ENCODE results near the gene PNMA8C. TPM values are rescaled to one million over a fixed set of nuclear protein-coding genes. Genes with fewer than 3 reads are reported as not detected.
A peak's percentile ranks its signal among the peaks of the same experiment; 100 is the strongest.

PNMA8C gene
- polyA plus RNA-seq, 1 donor (not counting 4 experiments of a cell fraction or from before 2014, with no cell fraction given): not detected

DNA sequence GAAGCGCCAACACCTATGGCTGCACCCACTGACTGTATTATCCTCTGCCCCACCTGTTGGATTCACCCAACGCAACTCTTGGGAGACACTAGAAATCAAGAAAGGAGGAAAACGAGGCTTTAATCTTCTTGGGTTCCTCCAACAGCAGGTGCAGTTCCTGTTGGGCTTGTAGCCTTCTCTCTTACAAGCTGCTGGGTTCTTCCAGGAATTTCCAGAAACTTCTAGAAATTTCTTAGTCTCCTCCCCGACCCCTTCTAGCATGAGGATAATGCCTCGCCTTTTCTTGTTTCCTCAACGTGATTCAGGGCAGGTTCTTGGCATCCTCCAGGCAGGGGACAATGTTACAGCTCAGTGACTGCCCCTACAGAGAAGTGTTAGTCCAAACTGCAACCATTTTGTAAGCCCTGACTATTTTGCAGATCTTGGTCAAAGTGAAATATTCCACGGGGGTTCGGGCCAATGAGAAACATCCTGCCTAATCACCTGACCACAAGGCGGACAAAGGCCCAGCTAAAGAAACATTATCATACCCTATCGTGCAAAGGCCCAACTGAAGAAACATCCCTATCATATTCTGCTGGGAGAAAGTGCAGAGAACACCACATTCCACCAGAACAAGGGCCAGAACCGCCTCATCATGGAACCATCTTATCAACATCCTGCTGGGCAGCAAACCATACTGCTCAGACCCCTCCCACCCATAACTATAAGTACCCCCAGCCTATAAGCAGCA lies 43.2 kb upstream of the PNMA8C start:
- Histone ChIP-seq H3K36me3 (ENCODE audit: control insufficient read depth in 2 of 2, extremely low read depth in 1 of 2, insufficient read depth in 2 of 2, low read length in 2 of 2) (no peaks in the 10 kb centered on the region), H3K9me3 (ENCODE audit: control insufficient read depth, low read depth, low read length) (no peaks in the 10 kb centered on the region), H3K9me1 (ENCODE audit: control insufficient read depth, extremely low read depth, insufficient read depth, low read length) (no peaks in the 10 kb centered on the region), H4K20me1 (ENCODE audit: control insufficient read depth, extremely low read depth, insufficient read depth, low read length) (no peaks in the 10 kb centered on the region), H3K9ac (ENCODE audit: control insufficient read depth, extremely low read depth, insufficient read depth, low read length) (no peak overlapping the region), H3K79me2 (ENCODE audit: control insufficient read depth, insufficient read depth, low read length) (no peaks in the 10 kb centered on the region), H3K27me3 (ENCODE audit: control insufficient read depth, extremely low read depth, insufficient read depth, low read length) (no peaks in the 10 kb centered on the region), H2AFZ (ENCODE audit: control insufficient read depth, low read length) (no peak overlapping the region), H3K4me1 (ENCODE audit: control insufficient read depth, extremely low read depth, insufficient read depth, low read length) (peaks cover 11% of the 10 kb centered on the region), H3K4me2 (ENCODE audit: control insufficient read depth, extremely low read depth, insufficient read depth, low read depth, low read length) (peak overlapping the region; percentile 52), H3K4me3 (ENCODE audit: control insufficient read depth in 2 of 3, extremely low read depth in 1 of 3, insufficient read depth in 2 of 3, low read depth in 1 of 3, low read length in 3 of 3) (peak overlapping the region in 1 of 3 experiments; percentile 34), H3K27ac (ENCODE audit: control insufficient read depth, insufficient read depth, low read length) (no peak overlapping the region)
- FAIRE-seq (no peak), DNase-seq (ENCODE audit: low read depth, low spot score) (no peak)
- dilution Hi-C loops (cut with MboI; ENCODE audit: extremely low pct_ligation_motif_present, low sequenced_read_pairs): no loop called here
- TF ChIP-seq EZH2 (IDR thresholded peaks at IDR 0.05; ENCODE audit: low read length): no peak
- TF ChIP-seq, protein P1, sequence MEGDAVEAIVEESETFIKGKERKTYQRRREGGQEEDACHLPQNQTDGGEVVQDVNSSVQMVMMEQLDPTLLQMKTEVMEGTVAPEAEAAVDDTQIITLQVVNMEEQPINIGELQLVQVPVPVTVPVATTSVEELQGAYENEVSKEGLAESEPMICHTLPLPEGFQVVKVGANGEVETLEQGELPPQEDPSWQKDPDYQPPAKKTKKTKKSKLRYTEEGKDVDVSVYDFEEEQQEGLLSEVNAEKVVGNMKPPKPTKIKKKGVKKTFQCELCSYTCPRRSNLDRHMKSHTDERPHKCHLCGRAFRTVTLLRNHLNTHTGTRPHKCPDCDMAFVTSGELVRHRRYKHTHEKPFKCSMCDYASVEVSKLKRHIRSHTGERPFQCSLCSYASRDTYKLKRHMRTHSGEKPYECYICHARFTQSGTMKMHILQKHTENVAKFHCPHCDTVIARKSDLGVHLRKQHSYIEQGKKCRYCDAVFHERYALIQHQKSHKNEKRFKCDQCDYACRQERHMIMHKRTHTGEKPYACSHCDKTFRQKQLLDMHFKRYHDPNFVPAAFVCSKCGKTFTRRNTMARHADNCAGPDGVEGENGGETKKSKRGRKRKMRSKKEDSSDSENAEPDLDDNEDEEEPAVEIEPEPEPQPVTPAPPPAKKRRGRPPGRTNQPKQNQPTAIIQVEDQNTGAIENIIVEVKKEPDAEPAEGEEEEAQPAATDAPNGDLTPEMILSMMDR (optimal IDR thresholded peaks at IDR 0.05 in 1 of 3, IDR thresholded peaks at IDR 0.05 in 1 of 3, conservative IDR thresholded peaks at IDR 0.05 in 1 of 3; ENCODE audit: extremely low read depth in 1 of 3, insufficient read depth in 2 of 3, low read length in 3 of 3): no peak

DNA sequence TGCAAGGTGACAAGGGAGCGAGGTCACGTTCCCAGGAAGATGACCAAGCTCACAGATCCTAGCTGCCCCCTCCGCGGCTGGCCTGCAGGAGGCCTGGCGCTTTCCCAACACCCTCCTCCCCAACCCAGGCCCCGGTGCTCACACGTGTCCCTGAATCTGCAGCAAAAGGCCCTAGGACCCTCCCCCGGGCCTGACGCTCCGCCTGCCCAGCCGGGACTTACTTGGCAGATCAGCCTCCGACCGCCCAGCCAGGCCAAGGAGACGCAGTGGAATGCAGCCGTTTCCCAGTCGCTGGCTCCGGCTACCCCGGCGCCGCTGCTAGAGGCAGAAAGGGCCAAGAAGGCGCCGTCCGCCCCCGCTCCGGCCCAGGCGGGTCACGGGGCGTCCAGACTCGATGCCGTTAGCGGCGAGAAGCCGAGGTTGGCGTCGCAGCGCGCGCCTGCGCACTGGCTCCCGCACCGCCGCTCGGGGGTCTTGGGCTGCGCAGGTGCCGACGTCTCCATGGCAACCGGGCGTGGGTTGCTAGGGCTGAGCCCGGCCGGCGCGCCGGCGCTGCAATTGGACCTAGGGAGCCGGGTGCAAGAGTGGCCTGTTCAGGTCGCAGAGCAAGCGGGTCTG lies 42.5 kb upstream of the PNMA8C start, which contains the start of gene PNMA8A:
Gene PNMA8A (minus strand): TSS at position 448 of the 618 bp plus-strand sequence. CDS start 528 bp downstream, outside the sequence.
- Histone ChIP-seq H3K27ac (ENCODE audit: control insufficient read depth, insufficient read depth, low read length) (no peak within 1 kb of the TSS), H3K4me1 (ENCODE audit: control insufficient read depth, extremely low read depth, insufficient read depth, low read length) (peaks cover 18% of the 10 kb centered on the region), H3K27me3 (ENCODE audit: control insufficient read depth, extremely low read depth, insufficient read depth, low read length) (no peaks in the 10 kb centered on the region), H3K9me3 (ENCODE audit: control insufficient read depth, low read depth, low read length) (no peaks in the 10 kb centered on the region), H3K79me2 (ENCODE audit: control insufficient read depth, insufficient read depth, low read length) (no peaks in the 10 kb centered on the region), H3K4me3 (ENCODE audit: control insufficient read depth in 2 of 3, extremely low read depth in 1 of 3, insufficient read depth in 2 of 3, low read depth in 1 of 3, low read length in 3 of 3) (peak within 1 kb of the TSS in 2 of 3 experiments; percentile 34 to 40), H3K9ac (ENCODE audit: control insufficient read depth, extremely low read depth, insufficient read depth, low read length) (no peak within 1 kb of the TSS), H3K9me1 (ENCODE audit: control insufficient read depth, extremely low read depth, insufficient read depth, low read length) (no peaks in the 10 kb centered on the region), H2AFZ (ENCODE audit: control insufficient read depth, low read length) (peak within 1 kb of the TSS; percentile 8), H3K4me2 (ENCODE audit: control insufficient read depth, extremely low read depth, insufficient read depth, low read depth, low read length) (peak within 1 kb of the TSS; percentile 52), H3K36me3 (ENCODE audit: control insufficient read depth in 2 of 2, extremely low read depth in 1 of 2, insufficient read depth in 2 of 2, low read length in 2 of 2) (no peaks in the 10 kb centered on the region), H4K20me1 (ENCODE audit: control insufficient read depth, extremely low read depth, insufficient read depth, low read length) (no peaks in the 10 kb centered on the region)
- FAIRE-seq (no peak), DNase-seq (ENCODE audit: low read depth, low spot score) (no peak)
- TF ChIP-seq, protein P1 (optimal IDR thresholded peaks at IDR 0.05 in 1 of 3, IDR thresholded peaks at IDR 0.05 in 1 of 3, conservative IDR thresholded peaks at IDR 0.05 in 1 of 3; ENCODE audit: extremely low read depth in 1 of 3, insufficient read depth in 2 of 3, low read length in 3 of 3): no peak
- TF ChIP-seq EZH2 (IDR thresholded peaks at IDR 0.05; ENCODE audit: low read length): no peak
- dilution Hi-C loops (cut with MboI; ENCODE audit: extremely low pct_ligation_motif_present, low sequenced_read_pairs): no loop called here
